ENCODE measurements around the gene PSMC5.

GRCh38 chr17:63834431-63835166 lies 7.4 kb downstream of the PSMC5 start:
- TF ChIP-seq CTCF (IDR thresholded peaks at IDR 0.05): peak in 4 of 6 experiments; percentile 23 to 52 (median 47)
- TF ChIP-seq POLR2A (IDR thresholded peaks at IDR 0.05): no peak
